Esophagus squamous epithelium (tissue), 5 donors: ENCODE data around the gene ADGRD1. TPM values are rescaled to one million over a fixed set of nuclear protein-coding genes. Genes with fewer than 3 reads are reported as not detected.

Source experiments
- DNase-seq: peaks from one replicate; lab custom pipeline; 2025; lab: John Stamatoyannopoulos, UW
- H3K27ac ChIP-seq, 4 donors: fragments of 200-600 bp; sonication (generic); one replicate each; pipeline ENCODE4 v1.5.1; 2016 to 2019; ENCODE audit warnings: mild to moderate bottlenecking in 1 of 4
- H3K27me3 ChIP-seq, 4 donors: fragments of 200-600 bp; sonication (generic); 1 replicate in 3 of 4; 2 replicates in 1 of 4; pipeline versions ENCODE4 v1.5.1 to v1.6.0; 2017 to 2021; ENCODE audit warnings: antibody characterized with exemption in 1 of 4
- H3K36me3 ChIP-seq, 3 donors: fragments of 200-600 bp; sonication (generic); one replicate each; pipeline ENCODE4 v1.5.1; 2016 to 2019
- H3K4me1 ChIP-seq, 3 donors: fragments of 200-600 bp; sonication (generic); one replicate each; pipeline ENCODE4 v1.5.1; 2017 to 2019
- H3K4me3 ChIP-seq, 4 donors: fragments of 200-600 bp; sonication (generic); 1 replicate in 3 of 4; 2 replicates in 1 of 4; pipeline ENCODE4 v1.5.1; 2016 to 2019; ENCODE audit warnings: mild to moderate bottlenecking in 2 of 4, moderate library complexity in 1 of 4
- H3K9me3 ChIP-seq, 3 donors: fragments of 200-600 bp; sonication (generic); one replicate each; pipeline ENCODE4 v1.5.1; 2016 to 2019
- POLR2A ChIP-seq, 4 donors: fragments of 450-650 bp; IDR thresholded peaks; one replicate each; pipeline ENCODE4 v1.6.1; 2017; ENCODE audit warnings: antibody characterized with exemption in 4 of 4, mild to moderate bottlenecking in 4 of 4, moderate library complexity in 3 of 4
- WGBS, 2 donors: methylation state at CpG; one replicate each; pipeline ENCODE4 v1.1.5; 2018; 5-methylcytosine and 5-hydroxymethylcytosine counted together
- intact Hi-C: fragments of 100-400 bp; cut with DNase I; formaldehyde crosslinking; loops from one replicate; pipeline ENCODE4 v1.15.0; 2022
- total RNA-seq, 4 donors: library from RNA; depleted of rRNA; stranded (reverse); fragments of >200 nt; gene quantifications; one replicate each; pipeline ENCODE4 v1.1.0, GENCODE V29; 2016
- TF ChIP-seq, protein P1 (sequence below), 6 experiments: fragments of 450-650 bp in 4 of 6; fragments of 200-600 bp in 2 of 6; sonication (generic) in 2 of 6; IDR thresholded peaks; one replicate each; pipeline ENCODE4 v1.5.1; 2016 to 2019; ENCODE audit warnings: antibody characterized with exemption in 6 of 6, mild to moderate bottlenecking in 4 of 6, moderate library complexity in 4 of 6
- donor health status: DM: yes; HTN: yes; CAD: no.

Gene ADGRD1
- total RNA-seq, 4 donors from 2014 or later, result 2.2 to 28.2 (median 8.8) TPM

DNA sequence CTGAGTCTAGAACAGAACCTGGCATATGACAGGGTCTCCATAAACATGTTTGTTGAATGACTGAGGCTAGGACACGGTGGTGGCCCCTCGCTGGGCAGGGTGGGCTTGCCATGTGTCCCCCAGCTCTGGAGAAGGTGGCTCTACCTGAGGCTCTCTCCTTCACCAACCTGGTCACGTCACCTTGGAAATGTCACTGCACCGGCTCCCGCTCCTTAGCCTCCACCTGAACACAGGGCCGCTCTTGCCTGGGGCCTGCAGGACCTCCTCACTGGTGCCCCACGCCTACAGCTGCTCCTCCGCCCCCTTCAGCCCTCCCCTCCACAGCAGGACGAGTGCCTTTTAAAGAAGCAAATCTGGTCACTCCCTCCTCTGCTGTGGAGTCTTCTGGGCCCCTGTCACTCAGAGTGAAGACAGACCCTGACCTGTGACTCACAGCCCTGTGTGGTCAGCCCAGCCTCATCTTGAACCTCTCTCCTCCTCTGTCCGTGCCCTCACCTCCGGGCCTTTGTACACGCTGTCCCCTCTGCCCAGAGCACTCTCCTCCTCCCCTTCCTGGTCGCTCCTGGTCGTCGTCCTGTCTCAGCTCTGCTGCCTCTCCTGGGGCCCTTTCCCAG, 81.0 kb downstream of the ADGRD1 start:
- peaks cover 0 to 17% (median 5%) of the 10 kb centered on the region in 3 donors for H3K4me1 ChIP-seq
- TF ChIP-seq, protein P1, sequence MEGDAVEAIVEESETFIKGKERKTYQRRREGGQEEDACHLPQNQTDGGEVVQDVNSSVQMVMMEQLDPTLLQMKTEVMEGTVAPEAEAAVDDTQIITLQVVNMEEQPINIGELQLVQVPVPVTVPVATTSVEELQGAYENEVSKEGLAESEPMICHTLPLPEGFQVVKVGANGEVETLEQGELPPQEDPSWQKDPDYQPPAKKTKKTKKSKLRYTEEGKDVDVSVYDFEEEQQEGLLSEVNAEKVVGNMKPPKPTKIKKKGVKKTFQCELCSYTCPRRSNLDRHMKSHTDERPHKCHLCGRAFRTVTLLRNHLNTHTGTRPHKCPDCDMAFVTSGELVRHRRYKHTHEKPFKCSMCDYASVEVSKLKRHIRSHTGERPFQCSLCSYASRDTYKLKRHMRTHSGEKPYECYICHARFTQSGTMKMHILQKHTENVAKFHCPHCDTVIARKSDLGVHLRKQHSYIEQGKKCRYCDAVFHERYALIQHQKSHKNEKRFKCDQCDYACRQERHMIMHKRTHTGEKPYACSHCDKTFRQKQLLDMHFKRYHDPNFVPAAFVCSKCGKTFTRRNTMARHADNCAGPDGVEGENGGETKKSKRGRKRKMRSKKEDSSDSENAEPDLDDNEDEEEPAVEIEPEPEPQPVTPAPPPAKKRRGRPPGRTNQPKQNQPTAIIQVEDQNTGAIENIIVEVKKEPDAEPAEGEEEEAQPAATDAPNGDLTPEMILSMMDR (IDR thresholded peaks at IDR 0.05), result no peak
- no peak for TF ChIP-seq POLR2A (IDR thresholded peaks at IDR 0.05)
- no peaks in the 10 kb centered on the region for H3K9me3 ChIP-seq
- no peaks in the 10 kb centered on the region for H3K36me3 ChIP-seq
- no peak overlapping the region for H3K4me3 ChIP-seq
- WGBS, 2 donors, result 52 to 58% methylated on average over 7 to 12 of the region's 15 CpGs
- H3K27me3 ChIP-seq, result peaks cover 0 to 67% (median 0%) of the 10 kb centered on the region in 4 donors
- no peak for DNase-seq
- intact Hi-C loops, result no loop called here
- no peak overlapping the region for H3K27ac ChIP-seq

DNA sequence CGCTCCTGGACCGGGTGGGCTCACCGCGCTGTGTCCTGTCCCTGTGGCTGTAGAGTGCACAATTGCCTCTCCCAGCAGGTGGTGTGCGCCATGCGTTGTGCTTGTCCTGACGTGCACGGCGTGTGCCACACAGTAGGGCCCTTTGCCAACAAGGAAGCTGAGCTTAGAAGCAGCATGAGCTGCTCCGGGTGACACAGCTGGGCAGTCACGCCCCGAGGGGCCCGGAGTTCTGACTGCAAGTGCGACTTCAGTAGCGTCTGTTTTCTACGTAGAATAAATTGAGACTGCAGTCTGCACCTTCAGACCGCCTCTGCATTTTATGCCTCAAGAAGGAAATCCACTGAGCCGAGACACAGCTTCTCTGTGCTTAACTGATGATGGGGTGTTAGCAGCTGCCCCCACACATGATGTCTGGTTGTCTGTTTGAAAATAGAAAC, 81.6 kb downstream of the ADGRD1 start:
- Histone ChIP-seq H3K9me3 (no peaks in the 10 kb centered on the region), H3K4me3 (no peak overlapping the region), H3K27ac (no peak overlapping the region), H3K4me1 (peaks cover 0 to 20% (median 5%) of the 10 kb centered on the region in 3 donors), H3K27me3 (peaks cover 0 to 68% (median 0%) of the 10 kb centered on the region in 4 donors), H3K36me3 (no peaks in the 10 kb centered on the region)
- TF ChIP-seq, protein P1 (IDR thresholded peaks at IDR 0.05), result no peak
- no peak for TF ChIP-seq POLR2A (IDR thresholded peaks at IDR 0.05)
- WGBS, 2 donors, result 38 to 41% methylated on average over 5 of the region's 18 CpGs
- intact Hi-C loops, result no loop called here
- DNase-seq, result no peak

DNA sequence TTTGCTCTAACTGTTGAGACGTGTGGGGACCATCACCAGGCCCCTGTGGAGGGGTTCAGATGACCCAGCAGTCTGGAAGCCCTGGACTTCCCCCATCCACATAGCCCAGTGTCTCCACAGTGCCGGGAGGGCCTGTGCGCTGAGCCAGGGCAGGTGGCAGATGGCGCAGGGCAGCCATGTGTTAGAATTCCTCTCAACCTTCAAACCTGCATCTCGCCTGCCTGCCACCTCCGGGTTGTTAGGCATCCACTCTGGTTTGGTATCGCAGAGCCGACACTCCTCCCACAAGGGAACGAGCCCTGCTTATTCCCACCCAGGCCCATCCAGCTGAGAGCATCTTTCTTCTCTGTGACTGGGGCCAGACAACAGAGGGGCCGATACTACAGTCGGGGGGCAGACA, 84.5 kb downstream of the ADGRD1 start:
- Histone ChIP-seq H3K9me3 (no peaks in the 10 kb centered on the region), H3K27ac (no peak overlapping the region), H3K4me3 (no peak overlapping the region), H3K4me1 (peaks cover 4 to 27% (median 5%) of the 10 kb centered on the region in 3 donors), H3K36me3 (no peaks in the 10 kb centered on the region), H3K27me3 (peaks cover 0 to 70% (median 0%) of the 10 kb centered on the region in 4 donors)
- WGBS, 2 donors, result 83% methylated on average over 1 of the region's 11 CpGs; no CpG with 5 or more reads in 1 of the 2 donors
- TF ChIP-seq, protein P1 (IDR thresholded peaks at IDR 0.05), result no peak
- no peak for TF ChIP-seq POLR2A (IDR thresholded peaks at IDR 0.05)
- no peak for DNase-seq
- intact Hi-C loops, result no loop called here

DNA sequence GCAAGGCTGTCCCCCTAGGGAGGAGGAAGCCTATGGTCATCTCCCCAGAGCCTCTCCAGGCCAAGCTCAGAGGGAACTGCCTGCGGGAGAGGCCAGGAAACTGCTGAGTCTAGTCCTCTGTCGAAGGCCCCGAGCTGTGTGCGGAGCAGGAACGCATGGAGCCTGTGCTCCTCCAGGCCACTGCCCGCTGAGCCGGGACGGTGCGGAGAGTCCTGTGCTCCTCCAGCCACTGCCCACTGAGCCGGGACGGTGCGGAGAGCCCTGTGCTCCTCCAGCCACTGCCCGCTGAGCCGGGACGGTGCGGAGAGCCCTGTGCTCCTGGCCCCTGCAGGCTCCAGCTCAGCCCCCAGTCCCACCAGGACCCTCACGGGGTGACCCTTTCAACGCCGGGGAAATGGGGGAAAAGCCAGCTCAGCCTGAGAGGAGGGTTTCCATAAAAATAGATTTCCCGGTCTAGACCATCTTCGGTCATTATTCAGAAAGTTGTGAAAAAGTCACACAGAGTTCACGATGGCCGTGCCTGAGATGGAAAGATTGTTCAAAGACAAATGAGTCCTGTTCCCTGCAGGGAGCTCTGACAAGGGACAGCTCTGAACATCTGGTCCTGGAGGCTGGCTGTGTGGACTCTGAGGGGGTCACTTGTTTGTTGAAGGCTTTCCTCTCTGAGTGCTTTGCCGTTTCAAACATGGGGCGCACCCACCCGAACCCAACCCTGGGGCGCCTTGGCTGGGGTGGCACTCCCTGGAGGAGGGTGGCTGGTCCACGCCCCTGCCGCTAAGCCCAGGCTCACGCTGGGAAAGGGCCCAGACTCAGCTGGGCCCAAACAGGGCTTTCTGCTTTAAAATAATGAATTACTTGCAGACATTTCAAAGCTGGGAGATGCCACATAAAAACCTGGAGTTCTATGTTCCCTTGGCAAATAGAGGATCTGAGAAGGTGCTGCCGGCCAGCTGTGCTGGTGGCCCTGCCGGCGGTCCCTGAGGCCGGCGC, 85.5 kb downstream of the ADGRD1 start:
- Histone ChIP-seq H3K27ac (no peak overlapping the region), H3K9me3 (no peaks in the 10 kb centered on the region), H3K4me3 (no peak overlapping the region), H3K36me3 (no peaks in the 10 kb centered on the region), H3K27me3 (peaks cover 0 to 65% (median 0%) of the 10 kb centered on the region in 4 donors), H3K4me1 (peaks cover 4 to 29% (median 5%) of the 10 kb centered on the region in 3 donors)
- TF ChIP-seq, protein P1 (IDR thresholded peaks at IDR 0.05), result no peak
- TF ChIP-seq POLR2A (IDR thresholded peaks at IDR 0.05), result no peak
- intact Hi-C loops, result no loop called here
- no peak for DNase-seq
- 49 to 67% methylated on average over 10 to 14 of the region's 35 CpGs for WGBS, 2 donors
